HG03520 (cell line): ENCODE measurements around the gene UBN2.
A peak's percentile ranks its signal among the peaks of the same experiment; 100 is the strongest.
"Not testable (repeated sequence)": the region's sequence is repeated elsewhere in the genome, so short reads cannot be mapped to it uniquely, and the experiment has no call there.

Experiments used
- ATAC-seq: cut with Tn5 transposase; IDR thresholded peaks from one replicate; pipeline ENCODE4 v1.9.1; 2021; ENCODE audit warnings: mild to moderate bottlenecking, moderate library complexity; ENCODE audit not compliant: unreplicated experiment

UBN2 gene

GRCh38 chr7:139294241-139294640, 63.2 kb downstream of the UBN2 start:
- ATAC-seq, result no peak

- ATAC-seq, result no peak
Measured at GRCh38 chr7:139294951-139295575, 64.0 kb downstream of the UBN2 start.

GRCh38 chr7:139297795-139298194, 66.8 kb downstream of the UBN2 start:
- no peak for ATAC-seq

- no peak for ATAC-seq
Measured at GRCh38 chr7:139299296-139299695, 68.3 kb downstream of the UBN2 start.

GRCh38 chr7:139300390-139300789, 69.4 kb downstream of the UBN2 start:
- ATAC-seq, result no peak

- ATAC-seq, result no peak
Measured at GRCh38 chr7:139304517-139304916, 73.5 kb downstream of the UBN2 start.

GRCh38 chr7:139317939-139318505, 87.0 kb downstream of the UBN2 start:
- ATAC-seq, result no peak

GRCh38 chr7:139321071-139321745, 90.2 kb downstream of the UBN2 start:
- no peak for ATAC-seq

GRCh38 chr7:139324709-139325108, 93.7 kb downstream of the UBN2 start:
- not testable (repeated sequence) for ATAC-seq

GRCh38 chr7:139328375-139328774, 97.3 kb downstream of the UBN2 start:
- ATAC-seq, result no peak

- ATAC-seq, result no peak
Measured at GRCh38 chr7:139329119-139329518, 98.1 kb downstream of the UBN2 start.

GRCh38 chr7:139330333-139331030, 99.4 kb downstream of the UBN2 start:
- no peak for ATAC-seq

- ATAC-seq, result no peak
Measured at GRCh38 chr7:139332697-139333359, 101.8 kb downstream of the UBN2 start.

- ATAC-seq, result not testable (repeated sequence)
Measured at GRCh38 chr7:139333443-139333842, 102.4 kb downstream of the UBN2 start.

GRCh38 chr7:139334399-139335150, 103.5 kb downstream of the UBN2 start:
- no peak for ATAC-seq

- no peak for ATAC-seq
Measured at GRCh38 chr7:139339025-139339424, 108.0 kb downstream of the UBN2 start.

- no peak for ATAC-seq
Measured at GRCh38 chr7:139339698-139340036, 108.6 kb downstream of the UBN2 start.

- peak; percentile 79 for ATAC-seq
Measured at GRCh38 chr7:139340037-139340807, 109.2 kb downstream of the UBN2 start.

- no peak for ATAC-seq
Measured at GRCh38 chr7:139340808-139341057, 109.7 kb downstream of the UBN2 start.
